Adrenal gland (tissue), 12 donors: Measurements from ENCODE around the gene TLK1. TPM values are rescaled to one million over a fixed set of nuclear protein-coding genes. Genes with fewer than 3 reads are reported as not detected.

Experiments
- DNase-seq, 7 donors: peaks; one replicate each; pipeline ENCODE4 v3.0.0-alpha.2; 2019 to 2020
- H3K27ac ChIP-seq, 5 donors: fragments of 200-600 bp; sonication (generic) in 4 of 5; 1 replicate in 3 of 5; 2 replicates in 2 of 5; pipeline versions ENCODE4 v1.5.1 to v1.8.0; 2016 to 2020; ENCODE audit warnings: mild to moderate bottlenecking in 1 of 5
- H3K27me3 ChIP-seq: fragments of 200-600 bp; 2 replicates; pipeline ENCODE4 v1.8.0; 2021
- H3K36me3 ChIP-seq, 2 donors: fragments of 200-600 bp; replicated peaks in 1 of 2; 1 replicate in 1 of 2; 2 replicates in 1 of 2; pipeline versions ENCODE4 v1.5.1 to v1.8.0; 2018 to 2022
- H3K4me1 ChIP-seq, 2 donors: fragments of 200-600 bp; replicated peaks in 1 of 2; 1 replicate in 1 of 2; 2 replicates in 1 of 2; pipeline versions ENCODE4 v1.5.1 to v1.8.0; 2018 to 2021
- H3K4me3 ChIP-seq, 4 donors: fragments of 200-600 bp; sonication (generic) in 3 of 4; one replicate each; pipeline ENCODE4 v1.5.1; 2016 to 2018
- H3K9me3 ChIP-seq, 3 donors: fragments of 200-600 bp; sonication (generic) in 1 of 3; replicated peaks in 1 of 3; 1 replicate in 2 of 3; 2 replicates in 1 of 3; pipeline versions ENCODE4 v1.5.1 to v1.8.0; 2016 to 2021
- POLR2A ChIP-seq, 2 donors: fragments of 450-650 bp; IDR thresholded peaks; one replicate each; pipeline ENCODE4 v1.6.1; 2017; ENCODE audit warnings: antibody characterized with exemption in 2 of 2, mild to moderate bottlenecking in 2 of 2, moderate library complexity in 1 of 2
- WGBS, 4 donors: extraction: QIAGEN DNeasy Blood & Tissue Kit in 2 of 4; methylation state at CpG; one replicate each; pipeline versions ENCODE4 v1.1.5 to v1.1.7; 2013 to 2017; 5-methylcytosine and 5-hydroxymethylcytosine counted together
- intact Hi-C, 2 donors: fragments of 100-400 bp; cut with DNase I; formaldehyde crosslinking; loops; one replicate each; pipeline versions ENCODE4 v1.14.1 to v1.15.0; 2022 to 2023
- polyA plus RNA-seq, 3 donors: library from polyadenylated mRNA; stranded (reverse); fragments of 200-250 nt in 2 of 3; fragments of 350-450 nt in 1 of 3; fragmentation: Illumina TruSeq in 1 of 3; extraction: RNeasy Lipid Tissue Mini Kit (QIAGEN cat#74804) in 1 of 3; gene quantifications; one replicate each; pipeline ENCODE4 v1.2.3, GENCODE V29; 2013 to 2014
- total RNA-seq, 9 donors: library from RNA; depleted of rRNA in 4 of 9; stranded (reverse); fragments of >200 nt in 4 of 9; fragments of 120-200 nt in 1 of 9; fragmentation: NEBNext Ultra II Directional in 1 of 9; extraction: Animal tissue kit (Norgen Biotek cat#: 25700) in 1 of 9; gene quantifications; one replicate each; pipeline versions ENCODE4 v1.1.0 to v1.2.4, GENCODE V29; 2013 to 2023
- TF ChIP-seq, protein P1 (sequence below), 6 experiments: fragments of 450-650 bp in 4 of 6; fragments of 200-600 bp in 2 of 6; sonication (generic) in 1 of 6; IDR thresholded peaks; 1 replicate in 5 of 6; 2 replicates in 1 of 6; pipeline versions ENCODE4 v1.5.1 to v1.8.0; 2016 to 2021; ENCODE audit warnings: antibody characterized with exemption in 6 of 6, mild to moderate bottlenecking in 2 of 6, moderate library complexity in 1 of 6
- donor health status: healthy with polysubstance abuse.
- donor health status: Bipolar disorder and iron deficiency.
- donor health status: DM: yes; HTN: yes; CAD: no.
- donor health status: DM: no; HTN: no; CAD: no.
- donor health status: DM: no; HTN: no; CAD: no.
- donor health status: DM: yes; HTN: yes; CAD: no.

The TLK1 gene
- total and polyA plus RNA-seq, 12 donors, result 16.5 to 84.0 (median 47.3) TPM

DNA sequence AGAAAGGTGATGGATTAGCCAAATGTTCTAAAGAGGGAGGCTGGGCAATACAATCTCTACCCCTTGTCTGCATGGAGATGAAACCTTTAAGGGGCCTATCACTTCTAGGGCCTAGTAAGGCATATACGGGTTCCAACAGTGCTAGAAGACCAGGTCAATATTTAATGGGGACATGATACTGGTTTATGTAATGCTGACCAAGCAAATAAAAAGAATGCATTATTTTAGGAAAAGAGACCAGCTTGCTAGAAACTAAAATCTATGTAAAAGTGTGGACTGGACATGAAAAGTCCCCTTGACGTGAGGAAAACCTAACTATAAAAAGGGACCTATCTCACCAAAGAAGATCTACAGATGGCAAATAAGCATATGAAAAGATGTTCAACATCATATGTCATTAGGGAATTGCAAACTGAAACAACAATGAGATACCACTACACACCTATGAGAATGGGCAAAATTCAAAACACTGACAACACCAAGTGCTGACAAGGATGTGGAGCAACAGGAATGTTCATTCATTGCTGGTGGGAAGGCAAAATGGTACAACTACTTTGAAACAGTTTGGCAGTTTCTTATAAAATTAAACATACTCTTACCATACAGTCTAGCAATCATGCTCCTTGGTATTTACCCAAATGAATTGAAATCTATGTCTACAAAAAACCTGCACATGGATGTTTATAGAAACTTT, 45.9 kb upstream of the TLK1 start:
- Histone ChIP-seq H3K27me3 (no peaks in the 10 kb centered on the region), H3K4me3 (no peak overlapping the region), H3K4me1 (no peaks in the 10 kb centered on the region), H3K36me3 (no peaks in the 10 kb centered on the region), H3K27ac (no peak overlapping the region), H3K9me3 (no peaks in the 10 kb centered on the region)
- 92 to 98% (median 93%) methylated on average over 2 of the region's 2 CpGs for WGBS, 4 donors
- intact Hi-C loops, result no loop called here
- DNase-seq, result no peak
- TF ChIP-seq, protein P1, sequence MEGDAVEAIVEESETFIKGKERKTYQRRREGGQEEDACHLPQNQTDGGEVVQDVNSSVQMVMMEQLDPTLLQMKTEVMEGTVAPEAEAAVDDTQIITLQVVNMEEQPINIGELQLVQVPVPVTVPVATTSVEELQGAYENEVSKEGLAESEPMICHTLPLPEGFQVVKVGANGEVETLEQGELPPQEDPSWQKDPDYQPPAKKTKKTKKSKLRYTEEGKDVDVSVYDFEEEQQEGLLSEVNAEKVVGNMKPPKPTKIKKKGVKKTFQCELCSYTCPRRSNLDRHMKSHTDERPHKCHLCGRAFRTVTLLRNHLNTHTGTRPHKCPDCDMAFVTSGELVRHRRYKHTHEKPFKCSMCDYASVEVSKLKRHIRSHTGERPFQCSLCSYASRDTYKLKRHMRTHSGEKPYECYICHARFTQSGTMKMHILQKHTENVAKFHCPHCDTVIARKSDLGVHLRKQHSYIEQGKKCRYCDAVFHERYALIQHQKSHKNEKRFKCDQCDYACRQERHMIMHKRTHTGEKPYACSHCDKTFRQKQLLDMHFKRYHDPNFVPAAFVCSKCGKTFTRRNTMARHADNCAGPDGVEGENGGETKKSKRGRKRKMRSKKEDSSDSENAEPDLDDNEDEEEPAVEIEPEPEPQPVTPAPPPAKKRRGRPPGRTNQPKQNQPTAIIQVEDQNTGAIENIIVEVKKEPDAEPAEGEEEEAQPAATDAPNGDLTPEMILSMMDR (IDR thresholded peaks at IDR 0.05), result no peak
- TF ChIP-seq POLR2A (IDR thresholded peaks at IDR 0.05), result no peak

DNA sequence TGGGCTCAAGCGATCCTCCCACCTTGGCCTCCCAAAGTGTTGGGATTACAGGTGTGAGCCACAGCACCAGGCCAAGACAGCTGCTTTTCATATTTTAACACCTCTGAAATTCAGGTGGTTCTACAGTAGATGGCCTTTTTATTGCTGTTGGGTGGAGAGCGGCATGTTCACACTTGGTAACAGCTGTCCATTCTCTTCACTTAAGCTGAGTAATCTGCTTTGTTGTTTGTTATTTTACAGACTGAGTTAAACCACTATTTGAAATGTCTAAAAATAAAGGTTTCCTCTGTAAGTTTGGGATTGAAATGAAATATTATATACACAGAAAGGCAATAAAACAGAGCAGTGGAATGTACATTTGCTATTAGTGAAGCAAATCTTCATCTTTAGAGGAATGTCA, 44.9 kb upstream of the TLK1 start:
- TF ChIP-seq, protein P1 (IDR thresholded peaks at IDR 0.05), result no peak
- TF ChIP-seq POLR2A (IDR thresholded peaks at IDR 0.05), result no peak
- no peak for DNase-seq
- H3K27me3 ChIP-seq, result no peaks in the 10 kb centered on the region
- 93 to 99% (median 97%) methylated on average over 2 of the region's 2 CpGs for WGBS, 4 donors
- no peaks in the 10 kb centered on the region for H3K36me3 ChIP-seq
- H3K9me3 ChIP-seq, result no peaks in the 10 kb centered on the region
- H3K27ac ChIP-seq, result no peak overlapping the region
- H3K4me1 ChIP-seq, result no peaks in the 10 kb centered on the region
- intact Hi-C loops, result no loop called here
- no peak overlapping the region for H3K4me3 ChIP-seq

DNA sequence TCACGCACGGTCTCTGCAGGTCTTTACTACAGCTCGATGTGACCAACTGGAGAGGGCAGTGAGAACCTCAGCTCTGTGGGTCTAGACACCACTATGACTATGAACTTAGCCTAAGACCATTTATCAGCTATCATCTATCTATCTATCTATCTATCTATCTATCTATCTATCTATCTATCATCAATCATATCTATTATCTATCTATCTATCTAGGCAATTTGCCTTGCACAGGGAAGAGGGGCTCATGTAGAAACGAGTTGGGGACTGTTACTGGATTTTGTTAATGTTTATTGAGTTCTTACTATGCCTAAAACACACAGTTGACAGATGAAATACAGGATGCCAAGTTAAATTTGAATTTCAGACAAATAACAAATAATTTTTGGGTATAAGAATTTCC, 41.1 kb upstream of the TLK1 start:
- no peak for TF ChIP-seq POLR2A (IDR thresholded peaks at IDR 0.05)
- TF ChIP-seq, protein P1 (IDR thresholded peaks at IDR 0.05), result no peak
- intact Hi-C loops, result no loop called here
- Histone ChIP-seq H3K36me3 (no peaks in the 10 kb centered on the region), H3K4me3 (no peak overlapping the region), H3K27ac (no peak overlapping the region), H3K27me3 (no peaks in the 10 kb centered on the region), H3K4me1 (no peaks in the 10 kb centered on the region), H3K9me3 (no peaks in the 10 kb centered on the region)
- WGBS, 4 donors, result 86 to 88% (median 87%) methylated on average over 4 of the region's 4 CpGs
- no peak for DNase-seq

DNA sequence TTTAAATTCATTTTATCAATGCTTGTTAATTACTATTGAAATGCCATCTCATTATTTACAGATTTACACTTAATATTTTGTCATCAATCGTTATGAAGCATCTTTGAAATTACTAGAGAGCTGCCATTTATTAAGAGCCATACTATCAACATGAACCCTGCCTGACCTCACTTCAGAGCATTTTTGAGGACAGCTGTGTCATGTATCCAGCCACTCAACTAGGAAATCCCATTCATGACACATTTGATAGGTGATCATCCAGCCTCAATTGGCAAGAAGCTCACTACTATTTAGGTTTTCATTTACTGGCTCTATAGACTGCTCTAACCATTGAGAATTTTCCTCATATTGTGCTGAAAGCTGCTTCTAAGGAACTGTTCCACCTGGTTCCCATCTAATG, 40.6 kb upstream of the TLK1 start:
- no peak overlapping the region for H3K27ac ChIP-seq
- 69 to 97% (median 85%) methylated on average over 1 of the region's 1 CpG for WGBS, 4 donors
- DNase-seq, result no peak
- no peak overlapping the region for H3K4me3 ChIP-seq
- H3K4me1 ChIP-seq, result no peaks in the 10 kb centered on the region
- no peaks in the 10 kb centered on the region for H3K9me3 ChIP-seq
- H3K36me3 ChIP-seq, result no peaks in the 10 kb centered on the region
- TF ChIP-seq, protein P1 (IDR thresholded peaks at IDR 0.05), result no peak
- no peak for TF ChIP-seq POLR2A (IDR thresholded peaks at IDR 0.05)
- intact Hi-C loops, result no loop called here
- H3K27me3 ChIP-seq, result no peaks in the 10 kb centered on the region
